ENCODE measurements around the gene ATRNL1. TPM values are rescaled to one million over a fixed set of nuclear protein-coding genes. Genes with fewer than 3 reads are reported as not detected.
"Not testable (repeated sequence)": the region's sequence is repeated elsewhere in the genome, so short reads cannot be mapped to it uniquely, and the experiment has no call there.

Gene ATRNL1
- polyA plus RNA-seq, 3 donors, result not detected

GRCh38 chr10:115402699-115403098, 309.5 kb downstream of the ATRNL1 start:
- H3K9me3 ChIP-seq (replicated peaks in 1 of 2; ENCODE audit: control insufficient read depth in 1 of 2, insufficient read depth in 1 of 2, low read length in 2 of 2), result no peaks in the 10 kb centered on the region
- no CpG with 5 or more reads among the region's 1 CpG for WGBS (ENCODE audit: insufficient coverage)
- H3K27me3 ChIP-seq (ENCODE audit: control insufficient read depth in 2 of 2, insufficient read depth in 2 of 2, low read length in 2 of 2), result no peaks in the 10 kb centered on the region
- no peaks in the 10 kb centered on the region for H3K79me2 ChIP-seq (ENCODE audit: insufficient read depth, low read length)
- H3K36me3 Mint-ChIP-seq, result no peaks in the 10 kb centered on the region
- H3K4me1 Mint-ChIP-seq, result no peaks in the 10 kb centered on the region
- H4K20me1 ChIP-seq (ENCODE audit: insufficient read depth, low read length), result no peaks in the 10 kb centered on the region
- H3K4me2 ChIP-seq (replicated peaks; ENCODE audit: extremely low read depth, low read length, poor library complexity, severe bottlenecking), result no peak overlapping the region
- H3K27me3 Mint-ChIP-seq (ENCODE audit: low read depth in 3 of 3), result no peaks in the 10 kb centered on the region
- no peak overlapping the region for H3K4me3 ChIP-seq (replicated peaks in 1 of 3; ENCODE audit: low read depth in 2 of 3, low read length in 3 of 3)
- no peaks in the 10 kb centered on the region for H3K36me3 ChIP-seq (replicated peaks in 1 of 2; ENCODE audit: control insufficient read depth in 1 of 2, insufficient read depth in 2 of 2, low read length in 2 of 2)
- no peak for TF ChIP-seq CTCF (IDR thresholded peaks at IDR 0.05)
- intact Hi-C loops (cut with micrococcal nuclease), result no loop called here
- H3K4me3 Mint-ChIP-seq, result no peak overlapping the region
- no peak overlapping the region for H2AFZ ChIP-seq (ENCODE audit: insufficient read depth, low read depth, low read length, poor library complexity, severe bottlenecking)
- no peaks in the 10 kb centered on the region for H3K4me1 ChIP-seq (ENCODE audit: control insufficient read depth in 1 of 2, insufficient read depth in 2 of 2, low read length in 2 of 2)
- H3K27ac Mint-ChIP-seq, result no peak overlapping the region
- H3K9ac ChIP-seq (ENCODE audit: insufficient read depth, low read length, poor library complexity, severe bottlenecking), result no peak overlapping the region
- H3K27ac ChIP-seq (ENCODE audit: low read depth in 1 of 2, low read length in 2 of 2), result no peak overlapping the region
- DNase-seq, result no peak
- no peaks in the 10 kb centered on the region for H3K9me3 Mint-ChIP-seq

GRCh38 chr10:115405838-115406237, 312.7 kb downstream of the ATRNL1 start:
- H3K27ac Mint-ChIP-seq; H4K20me1 ChIP-seq (ENCODE audit: insufficient read depth, low read length); H3K36me3 Mint-ChIP-seq; H3K27me3 Mint-ChIP-seq (ENCODE audit: low read depth in 3 of 3); H3K4me3 Mint-ChIP-seq; H3K79me2 ChIP-seq (ENCODE audit: insufficient read depth, low read length); H3K4me1 ChIP-seq (ENCODE audit: control insufficient read depth in 1 of 2, insufficient read depth in 2 of 2, low read length in 2 of 2); H3K27me3 ChIP-seq (ENCODE audit: control insufficient read depth in 2 of 2, insufficient read depth in 2 of 2, low read length in 2 of 2); intact Hi-C loops (cut with micrococcal nuclease); H3K27ac ChIP-seq (ENCODE audit: low read depth in 1 of 2, low read length in 2 of 2); H3K4me2 ChIP-seq (replicated peaks; ENCODE audit: extremely low read depth, low read length, poor library complexity, severe bottlenecking); DNase-seq; H3K36me3 ChIP-seq (replicated peaks in 1 of 2; ENCODE audit: control insufficient read depth in 1 of 2, insufficient read depth in 2 of 2, low read length in 2 of 2); H3K4me1 Mint-ChIP-seq; H3K9me3 ChIP-seq (replicated peaks in 1 of 2; ENCODE audit: control insufficient read depth in 1 of 2, insufficient read depth in 1 of 2, low read length in 2 of 2); H3K4me3 ChIP-seq (replicated peaks in 1 of 3; ENCODE audit: low read depth in 2 of 3, low read length in 3 of 3); H2AFZ ChIP-seq (ENCODE audit: insufficient read depth, low read depth, low read length, poor library complexity, severe bottlenecking); H3K9me3 Mint-ChIP-seq; H3K9ac ChIP-seq (ENCODE audit: insufficient read depth, low read length, poor library complexity, severe bottlenecking): not testable (repeated sequence)
- no CpG with 5 or more reads among the region's 3 CpGs for WGBS (ENCODE audit: insufficient coverage)

All from CD14-positive monocyte (primary cell).